ENCODE data around the gene CLK3.
"Not testable (repeated sequence)": the region's sequence is repeated elsewhere in the genome, so short reads cannot be mapped to it uniquely, and the experiment has no call there.

Gene CLK3

DNA sequence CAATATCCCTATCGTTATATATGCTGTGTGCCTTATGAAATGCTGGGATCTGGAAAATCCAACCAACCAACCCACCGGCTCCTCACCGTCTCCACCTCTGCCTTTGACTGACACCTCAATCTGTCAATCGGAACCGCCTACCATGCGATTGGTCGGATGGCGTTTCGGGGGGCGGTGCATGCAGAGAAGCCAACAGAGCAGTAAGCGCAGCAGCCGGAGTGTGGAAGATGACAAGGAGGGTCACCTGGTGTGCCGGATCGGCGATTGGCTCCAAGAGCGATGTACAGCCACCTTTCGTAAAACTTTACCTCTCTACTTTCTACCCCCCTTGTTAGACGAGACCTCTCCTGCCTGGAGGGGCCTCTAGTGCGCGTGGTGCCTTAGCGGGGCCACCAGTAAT, 6.3 kb downstream of the CLK3 start:
- DNase-seq: no peak

DNA sequence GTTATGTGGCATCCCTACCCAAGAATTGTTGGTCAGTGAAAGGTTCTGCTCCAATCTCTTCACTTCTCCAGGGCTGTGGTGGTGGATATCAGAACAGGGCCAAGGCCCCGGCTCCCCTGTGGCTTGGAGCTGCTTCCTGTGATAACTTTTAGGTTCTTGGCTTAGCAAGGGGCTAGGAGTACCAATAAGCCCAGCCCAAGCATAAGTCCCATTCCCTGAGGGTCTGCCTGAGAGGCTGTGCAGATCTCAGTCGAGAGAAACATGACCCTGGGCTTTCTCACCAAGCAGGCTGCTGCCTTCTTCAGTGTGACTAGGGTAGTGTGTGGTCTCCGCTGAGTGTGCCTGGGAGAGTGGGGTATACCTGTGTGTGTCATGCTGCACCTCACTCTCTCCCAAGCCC, 7.1 kb downstream of the CLK3 start:
- no peak for DNase-seq

DNA sequence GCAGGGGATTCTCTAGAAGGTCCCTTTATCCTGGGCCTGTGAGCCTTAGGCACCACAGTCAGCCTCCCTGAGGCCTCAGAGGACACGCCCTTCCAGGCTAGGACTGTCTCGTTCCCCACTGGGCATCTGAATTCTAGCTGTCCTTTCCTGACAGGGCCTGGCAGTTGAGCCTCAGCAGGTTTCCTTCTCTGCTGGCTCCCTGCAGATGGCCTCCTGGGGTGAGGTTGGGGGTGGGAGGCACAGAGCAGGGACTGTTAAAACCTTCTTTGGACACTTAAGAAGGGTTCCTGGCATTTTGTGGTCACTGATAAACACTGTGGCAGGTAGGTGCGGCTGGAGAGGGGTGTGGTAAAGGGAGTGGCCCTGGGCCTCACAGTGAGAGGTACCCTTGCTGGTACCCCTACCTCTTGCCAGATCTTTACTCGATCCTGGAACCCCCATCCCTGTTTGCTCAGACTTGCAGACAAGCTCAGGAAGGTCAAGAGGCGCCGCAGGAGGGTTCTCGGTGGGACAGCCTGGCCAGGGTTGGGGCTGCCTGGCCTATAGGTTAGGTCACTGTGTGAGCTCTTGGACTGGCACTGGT, 8.5 kb downstream of the CLK3 start:
- no peak for DNase-seq

DNA sequence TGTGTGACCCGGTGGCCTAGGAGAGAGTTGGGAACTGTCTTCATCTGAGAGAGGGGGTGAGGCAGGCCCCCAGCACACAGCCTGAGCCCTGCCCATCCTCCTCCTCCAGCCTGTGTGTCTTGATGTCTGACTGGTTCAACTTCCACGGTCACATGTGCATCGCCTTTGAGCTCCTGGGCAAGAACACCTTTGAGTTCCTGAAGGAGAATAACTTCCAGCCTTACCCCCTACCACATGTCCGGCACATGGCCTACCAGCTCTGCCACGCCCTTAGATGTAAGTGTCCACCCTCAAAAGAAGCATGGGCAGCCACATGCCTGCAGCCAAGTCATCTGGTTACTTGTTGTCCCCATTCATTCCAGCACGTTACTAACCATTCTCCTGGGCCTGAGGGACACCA, 10.1 kb downstream of the CLK3 start:
- DNase-seq: no peak

DNA sequence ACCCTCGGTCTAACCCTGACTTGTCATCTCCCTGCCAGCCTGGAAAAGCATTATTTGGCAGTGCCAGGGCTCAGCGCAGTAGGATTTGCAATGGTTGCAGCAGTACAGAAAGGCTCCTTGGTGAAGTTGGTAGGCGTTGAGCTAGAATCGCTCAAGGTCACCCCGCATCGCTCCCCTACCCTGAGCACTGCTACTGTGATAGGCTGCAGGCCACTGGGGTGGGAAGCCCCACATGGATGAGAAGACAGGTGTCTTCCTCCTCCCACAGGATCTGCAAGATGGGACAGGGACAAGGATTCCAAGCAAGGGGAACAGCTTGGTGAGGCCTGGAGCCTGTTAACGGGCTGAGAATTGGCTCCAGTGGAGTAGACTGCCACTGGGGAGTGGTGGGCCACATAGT, 10.7 kb downstream of the CLK3 start:
- DNase-seq: no peak

DNA sequence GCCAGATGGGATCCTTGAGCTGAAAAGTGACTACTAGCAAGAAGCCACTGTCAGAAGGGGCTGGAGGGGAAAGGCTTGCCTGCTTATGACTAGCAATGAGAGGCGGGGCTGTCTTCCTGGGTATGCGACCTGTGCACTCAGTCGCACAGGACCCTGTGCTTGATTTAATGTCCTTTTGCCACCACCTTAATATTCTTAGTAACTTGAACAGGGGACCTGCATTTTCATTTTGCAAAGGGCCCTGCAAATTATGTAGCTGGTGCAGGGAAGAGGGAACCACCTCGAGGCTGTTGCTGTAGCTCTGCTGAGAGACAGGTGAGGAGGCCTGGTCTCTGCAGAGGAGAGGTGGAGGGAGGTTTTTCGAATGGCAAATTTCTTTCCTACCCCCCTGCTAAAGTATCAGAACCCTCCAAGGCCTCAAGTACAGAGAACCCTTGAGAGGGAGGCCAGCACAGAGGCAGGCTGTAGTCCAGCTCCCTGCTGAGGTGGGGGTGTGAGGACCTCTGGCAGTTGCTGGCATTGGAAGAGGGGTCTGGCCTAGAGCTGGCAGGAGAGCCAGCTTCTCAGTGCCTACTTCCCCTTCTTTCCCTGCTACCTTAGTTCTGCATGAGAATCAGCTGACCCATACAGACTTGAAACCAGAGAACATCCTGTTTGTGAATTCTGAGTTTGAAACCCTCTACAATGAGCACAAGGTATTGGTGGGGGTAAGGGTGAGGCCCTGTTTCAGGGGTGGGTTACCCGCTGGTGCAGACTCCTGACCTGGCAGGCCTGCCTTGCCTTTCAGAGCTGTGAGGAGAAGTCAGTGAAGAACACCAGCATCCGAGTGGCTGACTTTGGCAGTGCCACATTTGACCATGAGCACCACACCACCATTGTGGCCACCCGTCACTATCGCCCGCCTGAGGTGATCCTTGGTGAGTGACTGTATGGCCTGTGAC, 11.4 kb downstream of the CLK3 start:
- no peak for DNase-seq

DNA sequence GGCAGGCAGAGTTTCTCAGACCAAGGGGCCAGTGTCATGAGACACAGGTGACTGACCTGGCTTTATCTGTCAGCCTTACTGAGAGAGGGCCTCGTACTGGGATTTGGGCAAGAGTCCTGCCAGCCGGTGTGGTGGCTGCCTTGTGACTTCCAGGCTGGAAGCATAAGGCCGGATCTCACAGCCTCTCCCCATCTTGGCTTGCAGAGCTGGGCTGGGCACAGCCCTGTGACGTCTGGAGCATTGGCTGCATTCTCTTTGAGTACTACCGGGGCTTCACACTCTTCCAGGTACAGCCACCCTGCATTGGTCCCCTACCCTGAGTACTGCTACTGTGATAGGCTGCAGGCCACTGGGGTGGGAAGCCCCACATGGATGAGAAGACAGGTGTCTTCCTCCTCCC, 12.1 kb downstream of the CLK3 start:
- no peak for DNase-seq

DNA sequence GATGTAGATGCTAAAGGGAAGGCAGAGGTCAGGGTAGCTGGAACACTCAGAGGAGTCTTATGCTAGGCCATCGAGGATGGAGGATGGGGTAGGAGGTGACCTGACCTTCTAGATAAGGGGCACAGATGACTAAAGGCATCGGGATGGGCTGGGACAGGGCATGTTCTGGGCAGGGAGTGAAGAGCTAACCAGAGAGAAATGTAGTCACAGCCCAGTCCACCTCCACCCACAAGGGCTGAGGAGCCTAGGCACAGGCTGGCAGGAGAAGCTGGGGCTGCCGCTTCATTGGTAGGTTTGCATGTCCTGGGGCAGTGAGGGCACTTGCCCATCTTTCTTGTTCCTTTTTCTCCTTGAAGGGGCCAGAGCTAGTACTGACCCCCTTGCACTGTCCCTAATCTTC, 12.6 kb downstream of the CLK3 start:
- no peak for DNase-seq

DNA sequence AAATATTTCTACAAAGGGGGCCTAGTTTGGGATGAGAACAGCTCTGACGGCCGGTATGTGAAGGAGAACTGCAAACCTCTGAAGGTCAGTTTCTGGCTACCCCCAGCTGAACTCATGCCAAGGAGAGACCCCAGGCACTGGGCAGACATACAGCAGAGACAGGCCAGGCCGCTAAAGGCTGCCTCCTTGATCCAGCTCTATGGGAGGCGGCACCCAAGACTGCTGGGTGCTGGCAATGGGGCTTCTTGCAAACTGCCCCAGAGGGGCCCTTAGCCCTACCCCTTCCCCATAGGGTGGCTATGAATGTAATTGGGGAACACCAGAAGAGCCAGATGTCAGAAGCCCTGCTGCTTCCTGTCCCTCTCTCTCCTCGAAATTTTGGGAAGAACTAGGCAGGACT, 13.3 kb downstream of the CLK3 start:
- no peak for DNase-seq

DNA sequence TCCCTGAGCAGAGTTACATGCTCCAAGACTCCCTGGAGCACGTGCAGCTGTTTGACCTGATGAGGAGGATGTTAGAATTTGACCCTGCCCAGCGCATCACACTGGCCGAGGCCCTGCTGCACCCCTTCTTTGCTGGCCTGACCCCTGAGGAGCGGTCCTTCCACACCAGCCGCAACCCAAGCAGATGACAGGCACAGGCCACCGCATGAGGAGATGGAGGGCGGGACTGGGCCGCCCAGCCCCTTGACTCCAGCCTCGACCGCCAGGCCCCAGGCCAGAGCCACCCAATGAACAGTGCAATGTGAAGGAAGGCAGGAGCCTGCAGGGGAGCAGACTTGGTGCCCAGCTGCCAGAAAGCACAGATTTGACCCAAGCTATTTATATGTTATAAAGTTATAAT, 14.1 kb downstream of the CLK3 start:
- DNase-seq: not testable (repeated sequence)

DNA sequence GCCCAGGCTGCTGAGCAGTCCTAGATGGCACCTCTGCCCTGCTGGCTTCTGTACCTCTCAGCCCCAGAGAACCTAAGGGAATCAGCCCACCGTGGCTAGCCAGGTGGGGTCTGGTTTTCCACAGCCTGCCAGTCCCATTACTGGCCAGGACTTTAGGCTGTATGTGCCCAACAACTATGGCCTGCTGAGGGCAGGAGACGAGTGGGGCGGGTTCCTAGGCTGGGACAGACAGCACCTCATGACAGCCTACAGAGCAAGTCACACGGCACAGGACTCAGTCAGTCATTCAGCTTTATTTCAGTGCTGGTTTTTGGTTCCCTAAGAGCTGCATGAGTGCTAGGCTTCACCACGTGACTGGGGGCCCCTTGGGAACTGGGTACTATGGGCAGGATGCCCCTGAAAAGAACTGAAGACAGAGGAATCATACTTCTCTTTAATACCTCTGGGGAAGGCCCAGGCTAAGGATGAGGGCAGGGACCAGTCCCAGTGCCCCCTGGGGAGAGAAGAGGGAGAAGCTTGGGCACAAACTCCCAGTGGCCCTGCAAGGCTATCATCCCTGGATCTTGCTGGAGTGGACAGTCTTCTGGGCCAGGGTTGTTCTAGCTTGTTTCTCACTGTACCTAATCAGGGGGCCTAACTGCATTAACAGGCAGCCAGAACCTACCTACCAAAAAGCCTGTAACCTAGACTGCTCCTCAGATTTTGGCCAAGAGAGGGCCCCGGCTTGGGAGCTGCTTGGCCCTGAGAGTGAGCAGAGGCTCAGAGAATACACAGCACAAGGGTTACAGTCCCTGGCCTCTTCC, 14.8 kb downstream of the CLK3 start:
- no peak for DNase-seq

DNA sequence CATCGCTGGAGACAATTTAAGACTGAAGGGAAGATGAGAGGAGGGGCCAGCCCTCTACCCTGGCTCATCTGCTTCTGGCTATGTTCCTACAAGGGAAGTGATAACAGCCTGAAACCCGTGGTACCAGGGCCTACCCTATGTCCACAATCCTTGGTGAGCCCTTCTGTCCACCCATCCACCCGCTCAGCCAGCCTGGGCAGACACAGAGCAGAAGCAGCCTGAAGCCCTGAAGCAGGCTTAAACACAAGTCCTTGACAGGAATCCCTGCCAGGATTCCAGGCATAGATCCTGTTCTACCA, 15.4 kb downstream of the CLK3 start:
- no peak for DNase-seq

DNA sequence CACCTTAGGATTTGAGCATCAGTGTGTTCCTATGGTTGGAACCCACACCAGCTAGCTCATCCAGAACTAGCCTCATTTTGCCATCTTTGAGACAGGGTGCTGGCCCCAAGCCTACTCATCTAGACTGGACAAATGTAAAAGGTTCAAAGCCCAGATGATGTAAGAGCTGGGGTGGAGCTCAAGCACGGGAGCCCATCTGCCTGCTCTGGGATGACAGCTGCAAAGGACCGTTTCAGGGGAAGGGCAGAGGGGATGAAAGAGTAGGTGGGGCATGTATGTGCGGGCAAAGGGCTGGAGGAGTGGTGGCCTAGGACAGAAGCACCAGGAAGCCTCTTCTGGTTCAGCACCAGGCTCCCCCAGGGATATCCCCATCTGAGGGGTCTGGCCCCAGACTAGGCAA, 15.8 kb downstream of the CLK3 start:
- DNase-seq: no peak

DNA sequence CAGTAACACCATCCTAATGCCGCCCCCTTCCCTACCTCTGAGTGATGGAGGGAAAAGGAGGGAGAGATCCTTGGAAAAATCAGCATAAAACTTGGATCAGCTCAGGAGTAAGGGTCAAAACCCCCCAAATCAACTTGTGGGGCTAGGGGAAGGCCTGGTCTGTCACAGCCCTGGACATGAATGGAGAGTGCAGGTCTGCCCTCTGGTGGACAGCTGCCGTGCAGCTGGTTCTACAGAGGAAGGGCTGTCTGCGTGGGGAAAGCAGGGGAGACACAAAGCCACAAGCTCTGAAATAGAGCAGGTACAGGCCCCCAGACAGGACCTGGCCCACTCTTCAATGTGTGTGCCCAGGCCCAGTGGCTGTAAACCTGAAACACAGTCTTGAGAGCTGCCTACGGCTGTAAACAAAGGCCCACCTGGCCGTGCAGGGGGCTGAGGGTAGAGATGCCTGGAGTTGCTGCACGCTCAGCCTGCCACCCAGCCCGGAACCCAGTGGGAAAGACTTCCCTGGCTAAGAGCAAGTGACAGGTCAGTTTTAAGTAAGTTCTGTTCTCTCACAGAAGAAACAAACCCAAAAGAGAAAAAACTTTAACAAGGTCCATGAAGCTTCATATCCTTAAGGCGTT, 16.4 kb downstream of the CLK3 start:
- peak; percentile 64 for DNase-seq

DNA sequence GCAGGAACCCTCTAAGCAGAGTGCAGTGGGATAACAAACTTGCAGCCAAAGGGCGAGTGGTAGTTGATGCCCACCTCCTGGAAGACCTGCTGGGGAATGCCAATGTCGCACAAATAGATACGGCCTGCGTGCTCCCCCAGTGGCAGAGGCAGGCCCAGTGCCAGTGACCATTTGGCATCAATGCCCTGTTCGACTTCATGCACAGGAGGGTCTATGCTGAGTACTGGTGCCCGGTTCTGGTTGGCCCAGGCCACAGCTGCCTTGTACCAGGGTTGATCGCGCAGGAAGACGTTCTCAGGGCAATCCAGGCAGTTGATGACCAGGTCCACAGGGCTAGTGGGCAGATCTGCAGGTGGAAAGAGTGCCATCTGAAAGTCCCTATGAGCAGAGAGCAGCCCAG, 17.0 kb downstream of the CLK3 start:
- DNase-seq: no peak

DNA sequence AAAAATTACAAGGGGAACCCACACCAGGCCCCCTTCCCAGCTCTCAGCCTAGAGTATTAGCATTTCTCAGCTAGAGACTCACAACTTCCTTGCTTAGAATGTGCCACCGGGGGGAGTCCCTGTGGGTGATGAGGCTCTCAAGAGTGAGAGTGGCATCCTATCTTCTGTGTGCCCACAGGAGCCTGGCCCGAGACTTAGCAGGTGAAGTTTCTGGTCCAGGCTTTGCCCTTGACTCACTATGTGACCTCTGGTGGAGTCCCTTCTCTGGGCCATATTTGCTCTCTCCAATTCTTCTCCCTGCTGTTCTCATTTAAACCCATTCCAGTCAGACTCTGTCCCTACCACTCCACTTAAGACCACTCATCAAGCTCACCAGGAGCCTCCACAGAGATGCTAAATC, 18.1 kb downstream of the CLK3 start:
- DNase-seq: no peak

DNA sequence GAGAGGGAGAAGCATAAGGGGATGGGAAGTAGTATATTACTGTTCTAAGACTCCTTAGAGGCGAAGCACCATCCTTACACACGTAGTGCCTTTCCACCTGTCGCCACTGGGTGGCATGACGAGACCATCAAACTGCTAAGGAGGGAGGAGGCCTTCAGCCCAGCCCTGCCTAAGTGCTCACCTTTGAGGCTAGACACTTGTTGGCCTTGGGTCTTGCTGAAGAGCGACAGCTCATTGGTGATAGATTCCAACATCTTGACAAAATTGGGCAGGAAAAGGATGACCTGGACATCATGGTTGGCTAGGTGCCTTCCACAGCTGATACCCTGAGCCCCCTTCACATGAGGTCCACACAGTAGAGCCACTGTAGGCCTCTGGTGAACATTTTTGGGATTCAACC, 19.6 kb downstream of the CLK3 start:
- peak; percentile 74 for DNase-seq

DNA sequence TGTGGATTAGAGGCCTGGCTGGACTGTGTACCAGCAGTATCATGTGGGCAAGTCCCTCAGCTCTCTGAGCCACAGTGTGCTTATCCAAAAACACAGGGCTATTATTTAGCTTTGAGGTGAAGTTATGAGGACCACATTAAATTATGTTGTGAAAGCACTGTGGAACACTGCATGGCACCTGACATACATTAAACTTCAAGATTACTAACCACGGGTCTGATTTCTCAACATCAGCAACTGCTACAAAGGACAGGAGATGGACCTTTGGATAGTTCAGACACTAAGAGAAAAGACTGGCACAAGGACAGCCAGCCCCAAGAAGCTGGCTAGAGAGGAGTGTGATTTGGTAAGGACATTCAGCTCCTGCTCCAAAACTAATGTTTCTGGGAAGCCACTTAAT, 21.3 kb downstream of the CLK3 start:
- no peak for DNase-seq

DNA sequence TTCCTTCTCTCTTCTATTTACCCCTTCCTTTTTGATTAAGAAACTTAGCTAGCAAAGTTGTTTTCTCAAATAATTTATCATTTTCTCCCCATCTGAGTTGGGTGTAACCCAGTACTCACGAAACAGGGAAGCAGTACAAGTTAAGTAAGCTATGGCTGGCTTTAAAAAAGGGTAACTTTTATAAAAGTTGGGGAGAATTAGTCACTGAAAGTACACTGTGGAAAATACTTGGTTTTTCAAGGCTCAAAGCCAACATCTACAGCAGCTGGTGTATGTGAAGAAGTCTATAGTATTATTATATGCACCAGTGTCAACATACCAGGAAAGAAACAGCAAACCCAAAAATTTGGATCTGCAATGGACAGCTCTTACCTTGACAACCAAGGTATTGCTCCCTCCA, 25.5 kb downstream of the CLK3 start:
- no peak for DNase-seq

DNA sequence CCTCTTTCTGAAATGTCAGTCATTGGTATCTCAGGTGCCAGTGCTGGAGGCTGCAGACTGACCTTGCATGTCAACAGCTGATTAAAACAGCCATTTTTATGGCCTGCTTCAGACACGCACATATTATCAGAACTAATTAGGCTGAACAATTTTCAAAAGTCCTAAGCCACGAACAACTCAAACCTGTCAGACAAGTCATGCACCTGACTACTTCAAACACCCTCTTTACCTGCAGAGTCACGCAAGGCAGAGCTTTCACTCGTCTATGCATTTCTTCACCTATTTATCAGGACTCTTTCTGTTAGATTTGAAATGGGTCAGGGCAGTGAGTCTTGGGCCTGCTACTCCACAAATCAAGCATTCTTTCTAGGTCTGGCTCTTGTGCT, 26.7 kb downstream of the CLK3 start:
- DNase-seq: no peak

DNA sequence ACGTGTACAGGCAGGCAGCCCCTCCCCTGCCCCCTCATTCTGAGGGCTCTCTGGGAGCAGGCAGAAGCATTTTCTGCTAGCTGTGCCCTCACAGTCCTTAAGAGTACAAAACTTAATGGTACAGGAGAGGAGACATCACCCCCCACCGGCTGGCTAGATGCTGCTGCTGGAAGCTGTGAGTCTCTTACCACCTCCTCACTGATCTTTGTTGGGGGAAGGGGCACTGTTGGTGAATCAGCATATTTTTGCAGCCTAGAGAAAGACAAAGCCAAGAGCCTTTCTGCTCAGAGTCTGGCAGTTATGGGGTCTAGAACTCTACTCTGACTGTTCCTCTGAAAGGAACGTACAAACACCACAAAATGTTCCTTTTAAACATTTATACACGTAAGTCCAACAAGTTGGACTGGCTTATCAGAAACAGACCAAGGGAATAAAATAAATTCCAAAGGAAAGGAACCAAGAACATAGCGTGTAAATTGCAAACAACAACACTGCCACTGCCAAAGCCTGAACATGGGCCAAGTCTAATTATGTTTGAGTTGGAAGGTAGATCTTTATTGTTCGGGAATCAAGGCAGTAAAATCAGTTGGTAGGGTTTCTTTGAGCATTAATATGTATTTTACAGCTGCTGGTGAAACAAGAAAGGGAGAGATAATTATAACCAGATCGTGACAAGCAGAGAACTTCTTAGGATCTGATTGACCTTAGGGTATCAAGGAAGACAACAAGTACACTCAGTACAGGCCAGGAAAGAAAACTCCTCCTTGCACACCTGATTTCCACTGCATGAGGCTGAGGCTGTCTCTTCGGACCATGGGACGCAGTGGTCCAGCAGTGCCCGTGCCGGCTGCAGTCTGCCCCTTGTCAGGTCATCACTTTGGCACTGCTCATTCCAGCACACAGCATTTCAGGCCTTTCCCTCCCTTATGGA, 27.4 kb downstream of the CLK3 start:
- DNase-seq: no peak

DNA sequence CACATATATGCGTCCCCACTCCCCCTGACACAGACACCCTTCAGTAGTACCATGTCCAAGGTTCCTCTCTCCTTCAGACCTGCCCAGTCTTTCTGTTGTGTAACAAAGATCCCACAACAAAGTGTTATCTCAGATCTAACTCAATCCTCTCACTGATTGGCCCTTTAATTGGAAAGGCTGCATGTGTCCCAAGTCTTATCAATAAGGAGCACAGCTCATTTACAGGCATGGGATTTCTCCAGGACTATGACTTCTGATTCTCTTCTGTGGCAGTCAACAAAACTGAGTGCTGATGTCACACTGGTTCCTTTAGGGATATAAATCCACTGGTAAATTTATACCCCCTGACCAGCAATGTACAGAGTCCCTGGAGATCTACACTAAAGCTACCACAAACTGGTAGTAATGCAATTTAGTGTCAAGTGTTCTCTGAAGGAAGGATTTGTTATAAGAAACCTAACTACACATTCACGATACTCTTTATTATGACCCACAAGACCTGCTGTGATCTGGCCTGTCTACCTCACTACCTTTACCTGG, 28.1 kb downstream of the CLK3 start:
- no peak for DNase-seq
